Left ventricle myocardium inferior (tissue), 1 donor: Measurements from ENCODE around the gene HPDL. TPM values are rescaled to one million over a fixed set of nuclear protein-coding genes. Genes with fewer than 3 reads are reported as not detected.

Experiments used
- DNase-seq: peaks from one replicate; pipeline ENCODE4 v3.0.0-alpha.2; 2020
- H3K27ac ChIP-seq: fragments of 200-600 bp; replicated peaks from 2 replicates; pipeline ENCODE4 v1.8.0; 2021
- H3K27me3 ChIP-seq: fragments of 200-600 bp; 2 replicates; pipeline ENCODE4 v1.8.0; 2021; ENCODE audit warnings: low read depth
- H3K36me3 ChIP-seq: fragments of 200-600 bp; 2 replicates; pipeline ENCODE4 v1.8.0; 2021
- H3K4me1 ChIP-seq: fragments of 200-600 bp; 2 replicates; pipeline ENCODE4 v1.8.0; 2021
- H3K4me3 ChIP-seq: fragments of 200-600 bp; 2 replicates; pipeline ENCODE4 v1.8.0; 2021; ENCODE audit warnings: mild to moderate bottlenecking, moderate library complexity
- H3K9me3 ChIP-seq: fragments of 200-600 bp; replicated peaks from 2 replicates; pipeline ENCODE4 v1.8.0; 2021
- intact Hi-C: fragments of 100-400 bp; cut with micrococcal nuclease; formaldehyde crosslinking; loops from one replicate; pipeline ENCODE4 v1.11.0; 2022
- total RNA-seq: library from RNA; stranded (reverse); fragmentation: NEBNext Ultra II Directional; extraction: Animal tissue kit (Norgen Biotek cat#: 25700); gene quantifications from one replicate; pipeline ENCODE4 v1.2.1, GENCODE V29; 2021
- TF ChIP-seq, protein P1 (sequence below): fragments of 200-600 bp; IDR thresholded peaks from 2 replicates; pipeline ENCODE4 v1.8.0; 2021; ENCODE audit warnings: antibody characterized with exemption, mild to moderate bottlenecking, borderline replicate concordance
- donor health status: DM: no; HTN: yes; CAD: no; lungs with severe emphysema.

The HPDL gene
- total RNA-seq, 1 donor from 2014 or later = not detected

GRCh38 chr1:45303520-45304310 is 23.0 kb upstream of the HPDL start:
- peak overlapping the region; percentile 87 for H3K4me3 ChIP-seq
- no peaks in the 10 kb centered on the region for H3K9me3 ChIP-seq
- DNase-seq = peak; percentile 99
- peak overlapping the region; percentile 97 for H3K27ac ChIP-seq
- no peaks in the 10 kb centered on the region for H3K36me3 ChIP-seq
- TF ChIP-seq, protein P1, sequence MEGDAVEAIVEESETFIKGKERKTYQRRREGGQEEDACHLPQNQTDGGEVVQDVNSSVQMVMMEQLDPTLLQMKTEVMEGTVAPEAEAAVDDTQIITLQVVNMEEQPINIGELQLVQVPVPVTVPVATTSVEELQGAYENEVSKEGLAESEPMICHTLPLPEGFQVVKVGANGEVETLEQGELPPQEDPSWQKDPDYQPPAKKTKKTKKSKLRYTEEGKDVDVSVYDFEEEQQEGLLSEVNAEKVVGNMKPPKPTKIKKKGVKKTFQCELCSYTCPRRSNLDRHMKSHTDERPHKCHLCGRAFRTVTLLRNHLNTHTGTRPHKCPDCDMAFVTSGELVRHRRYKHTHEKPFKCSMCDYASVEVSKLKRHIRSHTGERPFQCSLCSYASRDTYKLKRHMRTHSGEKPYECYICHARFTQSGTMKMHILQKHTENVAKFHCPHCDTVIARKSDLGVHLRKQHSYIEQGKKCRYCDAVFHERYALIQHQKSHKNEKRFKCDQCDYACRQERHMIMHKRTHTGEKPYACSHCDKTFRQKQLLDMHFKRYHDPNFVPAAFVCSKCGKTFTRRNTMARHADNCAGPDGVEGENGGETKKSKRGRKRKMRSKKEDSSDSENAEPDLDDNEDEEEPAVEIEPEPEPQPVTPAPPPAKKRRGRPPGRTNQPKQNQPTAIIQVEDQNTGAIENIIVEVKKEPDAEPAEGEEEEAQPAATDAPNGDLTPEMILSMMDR = peak; percentile 69
- no peaks in the 10 kb centered on the region for H3K27me3 ChIP-seq
- intact Hi-C loops = no loop called here
- H3K4me1 ChIP-seq = peaks cover 21% of the 10 kb centered on the region

GRCh38 chr1:45304311-45305081 is 22.2 kb upstream of the HPDL start:
- no peak for DNase-seq
- intact Hi-C loops = no loop called here
- peak overlapping the region; percentile 97 for H3K27ac ChIP-seq
- TF ChIP-seq, protein P1 = no peak
- H3K9me3 ChIP-seq = no peaks in the 10 kb centered on the region
- H3K4me1 ChIP-seq = peaks cover 21% of the 10 kb centered on the region
- no peaks in the 10 kb centered on the region for H3K36me3 ChIP-seq
- no peaks in the 10 kb centered on the region for H3K27me3 ChIP-seq
- peak overlapping the region; percentile 87 for H3K4me3 ChIP-seq

DNA sequence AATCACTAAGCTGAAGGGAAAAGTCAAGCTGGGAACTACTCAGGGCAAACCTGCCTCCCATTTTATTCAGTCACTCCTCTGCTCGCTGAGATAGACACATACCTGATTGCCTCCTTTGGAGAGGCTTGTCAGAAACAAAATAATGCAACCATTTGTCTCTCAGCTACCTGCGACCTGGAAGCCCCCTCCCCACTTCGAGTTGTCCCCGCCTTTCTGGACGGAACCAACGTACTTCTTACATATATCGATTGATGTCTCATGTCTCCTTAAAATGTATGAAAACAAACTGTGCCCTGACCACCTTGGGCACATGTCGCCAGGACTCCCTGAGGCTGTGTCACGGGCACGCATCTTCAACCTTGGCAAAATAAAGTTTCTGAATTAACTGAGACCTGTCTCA is 21.5 kb upstream of the HPDL start:
- H3K4me3 ChIP-seq = no peak overlapping the region
- DNase-seq = no peak
- no peaks in the 10 kb centered on the region for H3K27me3 ChIP-seq
- TF ChIP-seq, protein P1 = no peak
- no peaks in the 10 kb centered on the region for H3K9me3 ChIP-seq
- no peak overlapping the region for H3K27ac ChIP-seq
- H3K36me3 ChIP-seq = no peaks in the 10 kb centered on the region
- intact Hi-C loops = no loop called here
- peaks cover 21% of the 10 kb centered on the region for H3K4me1 ChIP-seq

GRCh38 chr1:45306319-45306718 is 20.4 kb upstream of the HPDL start:
- no peak for DNase-seq
- H3K4me3 ChIP-seq = no peak overlapping the region
- H3K9me3 ChIP-seq = no peaks in the 10 kb centered on the region
- no peaks in the 10 kb centered on the region for H3K36me3 ChIP-seq
- TF ChIP-seq, protein P1 = no peak
- intact Hi-C loops = no loop called here
- no peaks in the 10 kb centered on the region for H3K27me3 ChIP-seq
- H3K4me1 ChIP-seq = peaks cover 21% of the 10 kb centered on the region
- H3K27ac ChIP-seq = no peak overlapping the region

GRCh38 chr1:45306905-45307304 is 19.8 kb upstream of the HPDL start:
- H3K27ac ChIP-seq = no peak overlapping the region
- H3K4me3 ChIP-seq = no peak overlapping the region
- H3K4me1 ChIP-seq = peaks cover 21% of the 10 kb centered on the region
- TF ChIP-seq, protein P1 = no peak
- no peaks in the 10 kb centered on the region for H3K36me3 ChIP-seq
- intact Hi-C loops = no loop called here
- no peak for DNase-seq
- no peaks in the 10 kb centered on the region for H3K27me3 ChIP-seq
- H3K9me3 ChIP-seq = no peaks in the 10 kb centered on the region
